ENCODE measurements around the gene NT5DC3. TPM values are rescaled to one million over a fixed set of nuclear protein-coding genes. Genes with fewer than 3 reads are reported as not detected.

The NT5DC3 gene
- total RNA-seq, 1 donor from 2014 or later, result 3.1 TPM

- DNase-seq, result no peak
- Histone ChIP-seq H3K4me3 (no peak overlapping the region), H3K4me1 (no peaks in the 10 kb centered on the region), H3K9me3 (replicated peaks) (no peaks in the 10 kb centered on the region), H3K27ac (replicated peaks) (no peak overlapping the region), H3K27me3 (ENCODE audit: low read depth) (no peaks in the 10 kb centered on the region), H3K36me3 (no peaks in the 10 kb centered on the region)
- intact Hi-C loops (cut with micrococcal nuclease), result no loop called here
- TF ChIP-seq CTCF (IDR thresholded peaks at IDR 0.05; ENCODE audit: borderline replicate concordance), result no peak
Observed at GRCh38 chr12:103882861-103883596, 42.0 kb upstream of the NT5DC3 start.

- intact Hi-C loops (cut with micrococcal nuclease), result no loop called here
- no peak for DNase-seq
- no peak for TF ChIP-seq CTCF (IDR thresholded peaks at IDR 0.05; ENCODE audit: borderline replicate concordance)
- H3K27me3 ChIP-seq (ENCODE audit: low read depth), result no peaks in the 10 kb centered on the region
- H3K4me3 ChIP-seq, result no peak overlapping the region
- no peaks in the 10 kb centered on the region for H3K36me3 ChIP-seq
- H3K27ac ChIP-seq (replicated peaks), result no peak overlapping the region
- H3K4me1 ChIP-seq, result no peaks in the 10 kb centered on the region
- H3K9me3 ChIP-seq (replicated peaks), result no peaks in the 10 kb centered on the region
Observed at GRCh38 chr12:103881261-103881660, 40.2 kb upstream of the NT5DC3 start.

- intact Hi-C loops (cut with micrococcal nuclease), result no loop called here
- DNase-seq, result no peak
- Histone ChIP-seq H3K27ac (replicated peaks) (no peak overlapping the region), H3K27me3 (ENCODE audit: low read depth) (no peaks in the 10 kb centered on the region), H3K4me1 (no peaks in the 10 kb centered on the region), H3K4me3 (no peak overlapping the region), H3K9me3 (replicated peaks) (no peaks in the 10 kb centered on the region), H3K36me3 (no peaks in the 10 kb centered on the region)
- no peak for TF ChIP-seq CTCF (IDR thresholded peaks at IDR 0.05; ENCODE audit: borderline replicate concordance)
Observed at GRCh38 chr12:103880299-103881142, 39.5 kb upstream of the NT5DC3 start.

- no peaks in the 10 kb centered on the region for H3K4me1 ChIP-seq
- no peak for TF ChIP-seq CTCF (IDR thresholded peaks at IDR 0.05; ENCODE audit: borderline replicate concordance)
- H3K36me3 ChIP-seq, result no peaks in the 10 kb centered on the region
- DNase-seq, result no peak
- no peak overlapping the region for H3K4me3 ChIP-seq
- no peak overlapping the region for H3K27ac ChIP-seq (replicated peaks)
- intact Hi-C loops (cut with micrococcal nuclease), result no loop called here
- no peaks in the 10 kb centered on the region for H3K27me3 ChIP-seq (ENCODE audit: low read depth)
- H3K9me3 ChIP-seq (replicated peaks), result no peaks in the 10 kb centered on the region
Observed at GRCh38 chr12:103879878-103880277, 38.8 kb upstream of the NT5DC3 start.

GRCh38 chr12:103879048-103879692 lies 38.1 kb upstream of the NT5DC3 start:
- no peak for DNase-seq
- Histone ChIP-seq H3K9me3 (replicated peaks) (no peaks in the 10 kb centered on the region), H3K36me3 (no peaks in the 10 kb centered on the region), H3K27me3 (ENCODE audit: low read depth) (no peaks in the 10 kb centered on the region), H3K27ac (replicated peaks) (no peak overlapping the region), H3K4me1 (no peaks in the 10 kb centered on the region), H3K4me3 (no peak overlapping the region)
- intact Hi-C loops (cut with micrococcal nuclease), result no loop called here
- no peak for TF ChIP-seq CTCF (IDR thresholded peaks at IDR 0.05; ENCODE audit: borderline replicate concordance)
